AG09309 (cell line): ENCODE data around the gene ATP6V1G2.

Experiments
- DNase-seq: peaks from one replicate; pipeline ENCODE4 v3.0.0-alpha.2; 2010; ENCODE audit warnings: low read depth
- H3K4me3 ChIP-seq: 2 replicates; pipeline ENCODE4 v1.5.1; 2011; ENCODE audit warnings: mild to moderate bottlenecking, low read depth, low read length, moderate library complexity; ENCODE audit not compliant: control insufficient read depth
- CTCF ChIP-seq: IDR thresholded peaks from 2 replicates; pipeline ENCODE4 v1.5.1; 2011; ENCODE audit warnings: mild to moderate bottlenecking, low read depth, low read length, inconsistent platforms; ENCODE audit not compliant: insufficient read depth, control insufficient read depth; ENCODE audit errors: missing control alignments

ATP6V1G2 gene

GRCh38 chr6:31575952-31576685 lies 29.7 kb upstream of the ATP6V1G2 start:
- no peak for TF ChIP-seq CTCF
- no peak for DNase-seq
- no peak overlapping the region for H3K4me3 ChIP-seq

- DNase-seq, result no peak
- TF ChIP-seq CTCF, result no peak
- no peak within 1 kb of the TSS for H3K4me3 ChIP-seq
These were observed 29.0 kb upstream of the ATP6V1G2 start, which contains the start of gene TNF for GRCh38 chr6:31575335-31575901. Gene TNF, plus strand, starts transcription at chr6:31575565. Its CDS starts 177 bp downstream, at chr6:31575742.

GRCh38 chr6:31574106-31575061 lies 28.0 kb upstream of the ATP6V1G2 start:
- TF ChIP-seq CTCF, result no peak
- DNase-seq, result no peak
- no peak overlapping the region for H3K4me3 ChIP-seq

- no peak overlapping the region for H3K4me3 ChIP-seq
- DNase-seq, result no peak
- no peak for TF ChIP-seq CTCF
These were observed 27.1 kb upstream of the ATP6V1G2 start for GRCh38 chr6:31573239-31574105.

- no peak for DNase-seq
- no peak within 1 kb of the TSS for H3K4me3 ChIP-seq
- TF ChIP-seq CTCF, result no peak
These were observed 25.9 kb upstream of the ATP6V1G2 start, which contains the start of gene LTA for GRCh38 chr6:31572041-31572911. Gene LTA, plus strand, starts transcription at chr6:31572289. Its CDS starts 454 bp downstream, at chr6:31572743.
